GM21576 (cell line): ENCODE data around the gene RPS2.

Experiments
- ATAC-seq: cut with Tn5 transposase; IDR thresholded peaks from one replicate; pipeline ENCODE4 v1.9.1; 2021; ENCODE audit warnings: mild to moderate bottlenecking, moderate library complexity; ENCODE audit not compliant: unreplicated experiment

Gene RPS2

DNA sequence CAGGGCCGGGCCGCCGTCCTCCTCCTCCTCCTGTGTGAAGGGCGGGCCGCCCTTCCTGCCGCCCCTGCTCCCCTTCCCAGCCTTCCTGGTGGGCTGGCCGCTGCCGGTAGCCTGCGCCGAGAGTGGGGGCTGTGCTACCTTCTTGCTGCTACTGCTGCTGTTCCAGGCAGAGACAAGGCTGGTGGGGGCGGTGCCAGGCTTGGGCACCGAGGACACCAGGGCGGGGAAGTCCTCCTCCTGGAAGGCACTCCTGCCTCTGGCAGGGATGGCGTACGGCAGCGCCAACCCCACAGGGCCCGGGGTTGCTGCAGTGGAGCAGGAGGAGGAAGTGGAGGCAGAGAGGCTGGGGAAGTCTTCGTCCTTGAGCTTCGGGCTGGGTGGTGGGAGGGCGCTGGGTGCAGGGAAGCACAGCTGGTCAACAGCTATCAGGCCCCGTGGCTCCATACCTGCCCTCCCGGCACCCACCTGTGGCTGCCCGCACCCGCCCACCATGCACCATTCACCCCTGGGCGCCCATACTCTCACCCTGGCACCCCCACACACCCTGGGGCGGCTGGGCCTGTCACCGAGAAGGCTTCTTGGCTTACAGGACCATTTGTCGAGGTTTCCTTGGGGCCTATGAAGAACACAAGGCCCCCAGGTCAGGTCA lies 35.4 kb upstream of the RPS2 start:
- ATAC-seq, result no peak

DNA sequence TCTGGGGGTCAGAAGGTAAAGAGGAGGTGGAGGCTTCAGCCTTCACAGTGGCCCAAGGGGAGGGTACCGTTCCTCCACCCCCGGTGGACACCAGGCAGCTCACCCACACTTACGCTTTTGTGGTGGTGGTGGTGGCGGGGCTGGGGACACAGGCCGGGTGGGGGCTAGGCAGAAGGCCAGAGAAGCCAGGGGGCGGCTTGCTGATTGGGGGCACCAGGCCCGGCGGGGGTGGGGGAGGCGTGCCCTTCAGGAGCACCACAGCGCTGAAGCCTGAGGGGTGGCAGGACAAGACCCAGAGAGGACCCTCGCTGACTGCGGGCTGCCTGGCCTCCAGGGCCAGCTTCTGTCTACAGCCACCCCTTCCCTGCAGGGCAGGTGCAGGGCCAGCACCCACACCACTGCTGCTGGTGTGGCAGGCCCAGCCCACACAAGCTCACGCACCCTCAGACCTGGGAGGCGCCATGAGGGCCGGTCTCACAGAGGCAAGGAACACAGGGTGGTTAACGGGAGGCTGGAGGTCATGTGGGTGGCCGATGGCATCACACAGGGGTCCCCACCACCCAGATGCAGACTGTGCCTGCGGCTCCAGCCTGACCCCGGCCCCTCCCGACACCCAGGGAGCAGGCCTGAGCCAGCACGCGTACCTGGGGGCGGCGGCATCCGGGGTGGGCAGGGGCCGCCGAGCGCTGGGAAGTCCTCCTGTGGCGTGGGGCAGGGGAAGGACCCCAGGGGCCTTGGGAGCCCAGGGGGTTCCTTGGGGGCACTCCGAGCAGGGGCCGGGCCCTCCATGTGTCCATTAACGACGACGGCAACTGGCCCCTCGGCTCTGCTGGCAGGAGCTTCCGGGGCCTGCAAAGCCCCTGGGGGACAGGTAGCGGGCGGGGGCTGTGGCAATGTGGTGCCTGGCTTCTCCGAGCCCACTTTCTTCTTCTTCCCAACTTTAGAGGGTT lies 34.5 kb upstream of the RPS2 start:
- ATAC-seq, result no peak

DNA sequence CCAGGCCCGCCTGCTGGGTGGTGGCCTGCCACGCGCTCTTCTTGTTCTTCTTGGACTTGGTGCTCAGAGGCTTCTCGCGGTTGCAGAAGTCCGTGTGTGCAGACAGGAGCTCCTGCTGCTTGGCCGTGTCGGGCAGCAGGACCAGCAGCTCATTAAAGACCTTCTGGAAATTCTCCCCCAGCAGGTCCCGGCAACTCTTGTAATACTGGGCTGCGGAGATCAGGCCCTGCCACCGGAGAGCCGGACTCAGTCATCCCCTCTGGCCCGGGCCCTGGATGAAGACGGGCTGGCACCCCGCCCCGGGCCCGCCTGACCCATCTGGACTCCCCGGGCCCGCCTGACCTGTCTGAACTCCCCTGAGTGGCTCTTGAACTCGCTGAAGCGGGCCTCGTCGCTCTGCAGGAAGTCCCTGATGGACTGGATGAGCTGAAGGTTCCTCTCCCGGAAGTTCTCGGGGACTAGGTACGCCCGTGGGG lies 33.8 kb upstream of the RPS2 start:
- ATAC-seq, result no peak

DNA sequence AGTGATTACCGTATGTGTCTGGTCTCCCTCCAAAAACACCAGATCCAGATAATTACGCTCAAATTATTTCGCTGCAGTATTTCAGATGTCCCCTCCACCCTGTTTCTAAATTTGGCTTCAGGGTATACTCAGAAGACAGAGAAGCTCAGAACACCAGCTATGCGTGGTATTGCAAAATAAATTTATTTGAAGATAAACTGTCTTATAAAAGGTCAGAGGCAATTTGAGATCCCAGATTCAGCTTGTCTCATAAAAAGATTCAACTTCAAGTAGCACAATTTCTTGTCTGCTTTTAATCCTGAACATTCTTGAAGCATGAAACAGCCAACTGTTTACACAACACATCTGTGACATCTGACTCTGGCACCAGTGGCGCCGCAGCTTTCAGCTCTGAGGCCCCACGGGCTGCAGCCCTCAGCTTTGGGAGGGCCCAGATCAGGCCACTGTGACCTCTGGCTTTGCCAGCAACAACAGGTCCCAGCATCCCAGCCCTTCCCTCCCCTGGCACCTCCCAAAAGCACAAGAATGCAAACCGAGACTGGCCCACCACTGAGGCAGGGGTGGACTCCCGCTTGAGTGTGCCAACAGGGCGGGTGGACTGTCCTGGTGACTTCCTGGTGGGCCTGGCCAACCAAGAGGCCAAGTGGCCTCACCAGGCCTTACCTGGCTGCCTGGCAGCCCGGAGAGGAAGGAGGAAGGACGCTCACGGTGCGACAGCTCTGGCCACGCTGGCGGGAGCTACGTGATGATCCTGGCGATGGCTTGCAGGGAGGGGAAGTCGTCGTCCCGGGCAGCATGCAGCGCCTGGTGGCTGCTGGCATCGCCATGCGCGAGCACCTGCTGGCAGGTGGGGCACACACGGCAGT lies 33.1 kb upstream of the RPS2 start:
- ATAC-seq, result no peak

DNA sequence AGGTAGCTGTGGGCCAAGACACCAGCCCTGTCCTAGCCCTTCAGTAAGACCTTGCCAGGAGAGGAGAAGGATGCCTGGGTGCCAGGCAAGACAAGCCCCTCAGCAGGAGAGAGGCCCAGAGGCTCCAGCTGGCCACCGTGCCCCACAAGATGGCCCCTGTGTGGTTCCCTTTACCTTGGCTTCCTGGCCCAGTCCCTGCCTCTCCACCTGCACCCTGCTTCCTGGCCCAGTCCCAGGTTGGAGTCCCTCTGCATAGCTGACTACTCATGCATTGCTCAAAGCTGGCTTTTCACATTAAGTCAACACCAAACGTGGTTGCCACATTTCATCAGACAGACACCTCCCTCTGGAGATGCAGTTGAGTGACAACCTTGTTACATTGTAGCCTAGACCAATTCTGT lies 29.1 kb upstream of the RPS2 start:
- no peak for ATAC-seq

DNA sequence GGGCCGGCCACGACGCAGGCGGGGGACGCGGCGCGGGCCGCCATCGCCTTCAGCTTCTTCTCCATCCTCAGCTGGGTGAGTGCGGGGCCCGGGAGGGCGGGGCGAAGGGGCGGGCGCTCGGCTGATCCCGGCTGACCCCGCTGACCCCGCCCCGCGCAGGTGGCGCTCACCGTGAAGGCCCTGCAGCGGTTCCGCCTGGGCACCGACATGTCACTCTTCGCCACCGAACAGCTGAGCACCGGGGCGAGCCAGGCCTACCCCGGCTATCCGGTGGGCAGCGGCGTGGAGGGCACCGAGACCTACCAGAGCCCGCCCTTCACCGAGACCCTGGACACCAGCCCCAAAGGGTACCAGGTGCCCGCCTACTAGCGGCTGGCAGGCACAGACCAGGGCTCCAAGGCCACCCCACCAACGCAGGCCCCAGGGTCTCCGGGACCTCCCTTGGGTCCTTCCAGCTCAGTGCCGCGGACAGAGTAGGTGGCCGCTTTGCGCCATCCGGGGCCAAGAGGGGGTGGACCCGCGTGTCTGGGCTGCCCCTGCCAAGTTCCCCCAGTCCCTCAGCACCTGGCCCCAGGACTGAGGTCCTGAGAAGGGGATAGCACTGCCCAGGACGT lies 28.2 kb upstream of the RPS2 start:
- ATAC-seq, result no peak

DNA sequence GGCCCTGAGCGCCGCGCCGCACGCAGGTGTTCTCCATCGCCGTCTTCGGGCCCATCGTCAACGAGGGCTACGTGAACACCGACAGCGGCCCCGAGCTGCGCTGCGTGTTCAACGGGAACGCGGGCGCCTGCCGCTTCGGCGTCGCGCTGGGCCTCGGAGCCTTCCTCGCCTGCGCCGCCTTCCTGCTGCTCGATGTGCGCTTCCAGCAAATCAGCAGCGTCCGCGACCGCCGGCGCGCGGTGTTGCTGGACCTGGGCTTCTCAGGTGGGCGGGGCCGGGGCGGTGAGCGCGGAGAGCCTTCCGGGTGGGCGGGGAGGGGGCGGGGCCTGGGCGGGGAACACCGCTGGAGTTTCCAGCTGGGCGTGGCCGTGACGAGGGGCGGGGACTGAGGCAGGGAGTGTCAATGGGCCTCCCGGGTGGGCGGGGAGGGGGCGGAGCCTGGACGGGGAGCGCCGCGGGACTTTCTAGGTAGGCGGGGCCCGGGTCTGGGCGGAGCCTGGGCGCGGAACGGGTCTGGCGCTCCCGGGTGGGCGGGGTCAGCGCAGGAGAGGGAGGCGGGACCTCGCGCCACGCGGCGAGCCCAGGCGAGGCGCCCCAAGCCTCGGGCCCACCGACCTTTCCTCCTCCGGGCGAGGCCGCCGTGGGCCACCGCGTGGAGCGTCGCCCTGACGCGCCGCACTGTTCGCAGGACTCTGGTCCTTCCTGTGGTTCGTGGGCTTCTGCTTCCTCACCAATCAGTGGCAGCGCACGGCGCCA lies 27.5 kb upstream of the RPS2 start:
- peak; percentile 42 for ATAC-seq

DNA sequence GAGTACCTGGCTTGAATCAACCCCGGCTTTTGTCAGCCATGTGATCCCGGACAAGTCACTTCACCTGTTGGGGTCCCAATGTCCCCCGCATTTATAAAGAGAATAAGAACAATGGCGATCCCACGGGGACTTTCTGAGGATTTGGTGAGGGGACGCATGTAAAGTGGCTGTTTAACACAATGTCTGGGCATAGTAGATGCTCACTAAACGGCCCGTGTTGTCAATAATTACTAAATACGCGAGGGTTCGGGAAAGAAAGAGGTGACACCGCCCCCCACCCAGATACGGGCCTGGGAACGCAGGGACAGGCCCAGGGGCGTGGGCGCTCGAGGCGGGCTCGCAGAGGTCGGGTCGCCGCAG lies 26.9 kb upstream of the RPS2 start:
- no peak for ATAC-seq

DNA sequence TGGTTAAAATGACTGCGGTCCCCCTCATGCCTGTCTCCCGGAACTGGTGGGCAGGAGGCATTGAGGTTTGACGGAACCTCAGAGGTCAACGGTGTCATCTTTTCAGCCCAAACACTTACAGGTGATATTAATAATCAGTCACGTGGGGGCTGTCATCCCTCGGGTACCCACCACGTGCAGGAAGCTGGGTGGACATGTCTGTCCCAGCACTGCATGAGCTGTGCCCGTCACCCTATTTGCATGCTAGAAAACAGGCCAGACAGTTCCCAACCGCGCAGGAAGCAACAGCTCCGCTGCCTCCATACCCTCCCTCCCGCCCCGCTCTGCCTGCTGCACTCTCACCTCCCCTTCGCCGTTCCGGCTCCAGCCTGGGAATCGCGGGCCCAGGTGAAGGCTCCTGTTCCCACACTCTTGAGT lies 26.5 kb upstream of the RPS2 start:
- peak; percentile 28 for ATAC-seq

DNA sequence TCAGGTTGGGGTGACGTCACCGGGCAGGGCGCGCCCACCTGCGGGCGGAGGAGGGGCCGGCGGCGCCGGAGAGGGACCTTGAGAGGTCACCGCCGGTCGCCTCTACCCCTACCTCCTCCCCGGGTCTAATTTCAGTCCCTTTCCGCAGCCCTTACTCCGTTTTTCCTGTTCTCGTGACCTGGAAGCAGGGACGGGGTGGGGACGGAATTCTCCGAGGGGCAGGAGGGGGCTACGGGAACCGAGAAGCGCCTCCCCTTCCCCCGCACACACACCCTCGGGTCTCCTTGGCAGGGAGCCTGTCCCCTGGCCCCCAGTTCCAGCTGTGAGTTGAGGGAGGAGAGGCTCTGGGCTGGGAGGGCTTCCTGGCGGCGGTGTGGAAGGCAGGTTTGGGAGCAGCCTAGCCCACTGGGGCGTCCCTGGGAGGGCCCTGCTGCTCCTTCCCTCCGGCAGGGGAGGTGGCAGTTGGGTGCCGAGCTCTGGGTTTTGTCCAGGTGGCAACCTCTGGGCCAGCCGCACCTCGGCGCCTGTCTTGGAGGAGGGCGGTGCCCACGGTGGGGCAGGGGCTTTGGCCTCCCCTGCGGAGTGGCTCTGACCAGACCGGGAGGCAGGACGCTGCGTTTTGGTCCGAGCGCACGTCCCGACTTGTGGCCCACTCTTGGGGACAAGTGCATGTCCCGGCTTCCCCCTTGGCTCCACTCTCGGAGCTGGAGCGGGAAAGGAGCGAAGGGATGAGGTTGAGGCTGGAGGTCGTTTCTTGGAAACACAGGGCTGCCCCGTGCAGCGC lies 25.9 kb upstream of the RPS2 start:
- no peak for ATAC-seq

DNA sequence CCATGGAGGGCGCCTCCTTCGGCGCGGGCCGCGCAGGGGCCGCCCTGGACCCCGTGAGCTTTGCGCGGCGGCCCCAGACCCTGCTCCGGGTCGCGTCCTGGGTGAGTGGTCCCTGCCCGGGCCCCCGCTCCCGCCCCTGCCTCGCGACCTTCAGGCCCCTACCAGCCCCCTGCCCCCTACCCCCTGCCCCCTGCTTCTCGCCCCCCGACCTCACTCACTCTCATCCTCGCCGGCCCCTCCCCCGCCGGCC lies 25.4 kb upstream of the RPS2 start:
- no peak for ATAC-seq

DNA sequence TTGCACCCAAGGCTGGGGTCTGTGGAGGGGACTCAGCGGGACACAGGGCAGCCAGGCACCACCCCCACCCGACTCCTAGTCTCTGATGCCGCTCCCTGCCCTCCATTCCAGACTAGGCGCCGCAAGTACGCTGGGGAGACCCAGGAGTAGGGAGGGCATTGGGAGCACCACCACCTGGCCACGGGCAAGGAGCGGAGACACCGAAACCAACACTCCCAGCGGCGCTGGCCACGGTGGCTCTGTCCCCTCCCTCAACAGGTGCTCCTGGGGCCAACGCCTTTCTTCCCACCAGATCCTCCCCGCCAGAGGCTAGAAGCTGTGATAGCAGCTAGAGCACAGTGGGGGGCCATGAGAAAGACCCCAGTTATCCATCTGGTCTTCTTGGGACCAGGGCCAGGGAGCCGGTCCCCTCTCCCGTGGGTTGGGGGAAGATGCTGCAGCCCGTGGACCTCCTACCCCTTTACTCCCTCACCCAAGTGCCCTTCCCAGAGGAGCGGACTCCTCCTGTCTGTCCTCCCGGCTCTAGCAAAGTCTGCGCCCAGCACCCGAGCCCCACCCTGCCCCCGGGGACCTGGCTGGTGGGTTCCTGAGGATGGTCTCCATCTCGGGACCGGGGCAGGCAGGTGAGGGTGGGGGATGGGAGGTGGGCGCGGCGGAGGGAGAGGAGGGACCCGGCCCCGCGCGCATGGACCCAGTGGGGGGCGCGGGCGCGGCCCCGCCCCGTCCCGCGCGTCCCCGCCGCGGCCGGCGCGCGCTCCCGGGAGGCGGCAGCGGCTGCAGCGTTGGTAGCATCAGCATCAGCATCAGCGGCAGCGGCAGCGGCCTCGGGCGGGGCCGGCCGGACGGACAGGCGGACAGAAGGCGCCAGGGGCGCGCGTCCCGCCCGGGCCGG lies 24.8 kb upstream of the RPS2 start, which contains the start of gene SYNGR3:
SYNGR3 (plus strand) TSS at position 762 of the 892 bp plus-strand sequence. CDS start 133 bp downstream, outside the sequence.
- ATAC-seq, result no peak

DNA sequence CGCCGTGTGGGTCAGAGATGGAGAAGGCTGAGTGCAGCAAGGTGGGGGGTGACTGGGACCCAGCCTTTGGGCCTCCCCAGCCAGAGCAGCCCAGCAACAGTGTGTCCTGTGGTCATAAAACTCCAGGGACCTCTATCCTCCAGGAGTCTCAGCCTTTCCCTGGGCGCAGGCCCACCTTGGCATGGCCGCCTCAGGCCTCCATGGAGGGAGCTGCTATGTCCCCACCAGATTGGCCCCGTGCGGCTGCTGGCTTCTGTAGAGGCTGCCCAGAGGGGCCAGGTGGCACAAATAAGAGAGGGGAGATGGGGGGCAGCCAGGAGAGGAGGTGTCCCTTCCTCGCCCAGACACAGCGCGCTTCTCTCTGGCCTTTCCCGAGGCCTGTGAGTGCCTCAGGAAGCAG lies 22.6 kb upstream of the RPS2 start:
- no peak for ATAC-seq

DNA sequence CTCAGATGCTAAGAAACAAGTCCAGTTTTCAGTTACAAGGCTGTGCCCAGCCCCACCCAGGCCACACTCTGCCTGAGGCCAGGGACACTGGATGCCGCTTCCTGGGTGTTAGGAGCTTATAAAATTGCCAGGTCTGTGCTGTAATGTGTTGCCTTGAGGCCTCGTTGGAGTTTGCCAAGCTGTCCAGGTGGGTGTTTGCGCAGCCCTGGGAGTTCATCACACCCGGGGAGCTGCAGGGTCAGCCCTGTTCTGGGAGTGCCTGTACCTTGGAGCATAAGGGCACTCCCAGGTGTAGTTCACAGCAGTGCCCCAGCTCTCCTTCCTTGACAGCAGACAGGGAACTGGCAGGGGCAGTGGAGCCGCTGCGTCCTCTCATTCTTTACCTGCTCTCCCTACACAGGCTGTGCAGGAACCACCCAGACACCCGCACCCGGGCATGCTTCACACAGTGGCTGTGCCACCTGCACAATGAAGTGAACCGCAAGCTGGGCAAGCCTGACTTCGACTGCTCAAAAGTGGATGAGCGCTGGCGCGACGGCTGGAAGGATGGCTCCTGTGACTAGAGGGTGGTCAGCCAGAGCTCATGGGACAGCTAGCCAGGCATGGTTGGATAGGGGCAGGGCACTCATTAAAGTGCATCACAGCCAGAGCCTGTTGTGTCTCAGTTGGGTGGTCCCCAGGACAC lies 21.0 kb upstream of the RPS2 start:
- no peak for ATAC-seq

DNA sequence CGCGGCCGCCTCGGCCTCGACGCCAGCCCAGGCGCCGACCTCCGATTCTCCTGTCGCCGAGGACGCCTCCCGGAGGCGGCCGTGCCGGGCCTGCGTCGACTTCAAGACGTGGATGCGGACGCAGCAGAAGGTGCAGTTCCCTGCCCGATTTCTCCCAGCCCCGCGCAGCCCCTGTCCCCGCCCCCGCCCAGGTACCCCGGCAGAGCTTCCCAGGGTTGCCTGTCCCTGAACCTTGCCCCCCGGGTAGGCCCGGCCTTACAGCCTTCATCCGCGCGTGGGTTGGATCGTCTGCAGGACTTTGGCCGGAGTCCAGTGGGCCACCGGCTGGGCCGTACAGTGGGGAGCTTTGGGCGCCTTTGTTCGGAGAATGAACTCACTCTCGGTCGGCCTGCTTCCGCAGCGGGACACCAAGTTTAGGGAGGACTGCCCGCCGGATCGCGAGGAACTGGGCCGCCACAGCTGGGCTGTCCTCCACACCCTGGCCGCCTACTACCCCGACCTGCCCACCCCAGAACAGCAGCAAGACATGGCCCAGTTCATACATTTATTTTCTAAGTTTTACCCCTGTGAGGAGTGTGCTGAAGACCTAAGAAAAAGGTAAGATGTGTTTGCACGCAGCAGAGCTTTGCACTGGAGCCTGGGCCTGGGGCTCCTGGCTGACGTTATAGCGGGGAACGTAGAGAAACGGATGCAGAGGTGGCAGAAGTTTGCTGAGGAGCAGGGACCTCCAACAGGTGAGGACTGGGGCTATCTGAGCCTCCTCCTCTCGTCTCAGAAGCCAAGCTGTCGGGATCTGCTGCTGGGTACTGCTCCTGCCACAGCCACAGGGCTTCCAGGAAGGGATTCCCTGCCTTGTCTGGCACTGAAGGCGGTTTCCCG lies 20.0 kb upstream of the RPS2 start:
- no peak for ATAC-seq

DNA sequence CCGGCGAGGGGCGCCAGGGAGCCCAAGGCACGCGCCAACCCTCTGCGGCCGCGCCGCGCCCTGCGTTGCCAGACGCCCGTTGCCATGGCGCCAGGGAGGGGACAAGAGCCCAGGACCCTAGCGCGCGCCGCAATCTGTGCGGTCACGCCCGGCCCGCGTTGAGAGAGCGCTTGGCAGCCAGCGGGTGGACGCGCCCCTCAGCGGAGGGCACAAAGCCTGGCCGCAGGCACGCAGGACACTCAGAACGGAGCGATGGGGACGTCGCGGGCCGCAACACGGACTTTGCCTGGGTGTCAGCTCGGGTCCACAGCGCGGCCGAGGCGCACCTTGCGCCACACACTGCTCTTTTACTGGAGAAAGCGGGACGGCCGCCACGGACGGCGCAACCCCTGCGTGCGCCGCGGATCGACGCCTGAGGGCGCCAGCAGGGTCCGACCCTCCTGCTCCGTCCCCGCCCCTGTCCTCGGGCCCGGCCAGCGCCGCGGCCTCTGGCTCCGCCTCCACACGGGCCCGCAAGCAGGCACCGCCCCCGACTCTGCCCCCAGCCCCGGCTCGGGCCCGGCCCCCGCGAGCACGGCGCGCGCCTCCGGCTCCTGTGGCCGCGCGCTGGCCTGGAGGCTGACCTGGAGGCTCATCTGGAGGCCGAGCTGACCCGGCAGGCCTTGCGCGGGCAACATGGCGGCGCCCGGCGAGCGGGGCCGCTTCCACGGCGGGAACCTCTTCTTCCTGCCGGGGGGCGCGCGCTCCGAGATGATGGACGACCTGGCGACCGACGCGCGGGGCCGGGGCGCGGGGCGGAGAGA lies 19.1 kb upstream of the RPS2 start, which contains the start of gene GFER:
GFER (plus strand) TSS at position 650 of the 803 bp plus-strand sequence; CDS start at position 676, 26 bp downstream.
- peak; percentile 73 for ATAC-seq
